HuH-7 (cell line): ENCODE results near the gene PKD1L1.

Source experiments
- DNase-seq: peaks from one replicate; pipeline ENCODE4 v3.0.0; 2011; ENCODE audit warnings: low spot score

Gene PKD1L1

GRCh38 chr7:47866120-47866519 lies 82.1 kb downstream of the PKD1L1 start:
- DNase-seq = peak; percentile 21

- DNase-seq = peak; percentile 51
These were observed 95.7 kb downstream of the PKD1L1 start for GRCh38 chr7:47852330-47853245.

- DNase-seq = no peak
These were observed 101.1 kb downstream of the PKD1L1 start for GRCh38 chr7:47847207-47847606.

- DNase-seq = no peak
These were observed 102.0 kb downstream of the PKD1L1 start for GRCh38 chr7:47846138-47846836.

GRCh38 chr7:47844311-47844710 lies 104.0 kb downstream of the PKD1L1 start:
- DNase-seq = no peak

GRCh38 chr7:47843291-47843690 lies 105.0 kb downstream of the PKD1L1 start:
- no peak for DNase-seq

GRCh38 chr7:47839381-47839780 lies 108.9 kb downstream of the PKD1L1 start:
- DNase-seq = no peak

- DNase-seq = no peak
These were observed 110.4 kb downstream of the PKD1L1 start for GRCh38 chr7:47837826-47838225.

GRCh38 chr7:47836503-47837202 lies 111.6 kb downstream of the PKD1L1 start:
- DNase-seq = no peak

- DNase-seq = no peak
These were observed 112.2 kb downstream of the PKD1L1 start for GRCh38 chr7:47836080-47836479.

GRCh38 chr7:47833211-47833610 lies 115.1 kb downstream of the PKD1L1 start:
- DNase-seq = no peak

- DNase-seq = no peak
These were observed 116.1 kb downstream of the PKD1L1 start for GRCh38 chr7:47832105-47832715.

GRCh38 chr7:47830015-47830414 lies 118.3 kb downstream of the PKD1L1 start:
- DNase-seq = no peak

- DNase-seq = no peak
These were observed 120.4 kb downstream of the PKD1L1 start for GRCh38 chr7:47827871-47828270.

GRCh38 chr7:47827351-47827756 lies 120.9 kb downstream of the PKD1L1 start:
- DNase-seq = no peak

- no peak for DNase-seq
These were observed 121.5 kb downstream of the PKD1L1 start for GRCh38 chr7:47826754-47827153.

GRCh38 chr7:47819607-47819920 lies 128.7 kb downstream of the PKD1L1 start:
- DNase-seq = no peak

GRCh38 chr7:47818796-47819606 lies 129.3 kb downstream of the PKD1L1 start:
- peak; percentile 72 for DNase-seq

GRCh38 chr7:47817917-47818316 lies 130.3 kb downstream of the PKD1L1 start:
- no peak for DNase-seq

GRCh38 chr7:47816647-47817046 lies 131.6 kb downstream of the PKD1L1 start:
- DNase-seq = no peak

GRCh38 chr7:47815867-47816266 lies 132.4 kb downstream of the PKD1L1 start:
- no peak for DNase-seq
